HG03108 (cell line): ENCODE data around the gene ITGA6.

Experiments used
- ATAC-seq: cut with Tn5 transposase; IDR thresholded peaks from one replicate; pipeline ENCODE4 v1.9.1; 2021; ENCODE audit warnings: moderate library complexity; ENCODE audit not compliant: unreplicated experiment

Gene ITGA6

DNA sequence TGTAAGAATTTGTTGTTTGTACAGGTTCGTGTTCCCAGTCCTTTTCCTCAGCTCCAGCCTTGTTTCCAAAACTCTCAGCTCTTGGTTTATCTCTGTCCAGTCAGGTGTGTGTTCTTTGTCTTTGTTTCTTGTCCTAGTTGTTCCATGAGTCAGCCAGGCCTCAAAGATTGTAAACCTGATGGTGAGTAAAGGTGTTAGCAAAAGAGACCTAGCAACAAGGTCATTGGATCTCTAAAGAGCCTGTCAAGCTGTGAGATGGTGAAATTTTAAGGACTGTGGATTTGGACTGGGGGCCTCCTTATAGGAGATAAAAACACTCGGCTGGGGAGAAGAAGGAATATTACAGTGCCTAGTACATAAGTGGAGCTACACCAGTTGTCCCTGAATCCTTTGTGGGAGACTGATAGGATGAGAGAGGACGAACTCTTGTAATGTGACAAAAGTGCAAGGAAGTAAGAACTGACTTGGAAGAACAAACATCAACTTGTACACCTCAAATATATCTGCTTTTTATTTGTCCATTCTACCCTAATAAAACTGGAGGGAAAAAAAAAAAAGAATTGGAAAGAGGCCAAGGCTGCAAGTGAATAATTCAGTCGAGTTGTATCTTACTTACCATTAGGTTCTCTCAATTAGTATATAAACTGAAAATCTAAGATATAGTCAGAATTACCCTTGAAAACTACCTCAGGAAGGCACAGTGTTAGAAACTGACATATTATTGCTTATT lies 37.2 kb downstream of the ITGA6 start:
- no peak for ATAC-seq

DNA sequence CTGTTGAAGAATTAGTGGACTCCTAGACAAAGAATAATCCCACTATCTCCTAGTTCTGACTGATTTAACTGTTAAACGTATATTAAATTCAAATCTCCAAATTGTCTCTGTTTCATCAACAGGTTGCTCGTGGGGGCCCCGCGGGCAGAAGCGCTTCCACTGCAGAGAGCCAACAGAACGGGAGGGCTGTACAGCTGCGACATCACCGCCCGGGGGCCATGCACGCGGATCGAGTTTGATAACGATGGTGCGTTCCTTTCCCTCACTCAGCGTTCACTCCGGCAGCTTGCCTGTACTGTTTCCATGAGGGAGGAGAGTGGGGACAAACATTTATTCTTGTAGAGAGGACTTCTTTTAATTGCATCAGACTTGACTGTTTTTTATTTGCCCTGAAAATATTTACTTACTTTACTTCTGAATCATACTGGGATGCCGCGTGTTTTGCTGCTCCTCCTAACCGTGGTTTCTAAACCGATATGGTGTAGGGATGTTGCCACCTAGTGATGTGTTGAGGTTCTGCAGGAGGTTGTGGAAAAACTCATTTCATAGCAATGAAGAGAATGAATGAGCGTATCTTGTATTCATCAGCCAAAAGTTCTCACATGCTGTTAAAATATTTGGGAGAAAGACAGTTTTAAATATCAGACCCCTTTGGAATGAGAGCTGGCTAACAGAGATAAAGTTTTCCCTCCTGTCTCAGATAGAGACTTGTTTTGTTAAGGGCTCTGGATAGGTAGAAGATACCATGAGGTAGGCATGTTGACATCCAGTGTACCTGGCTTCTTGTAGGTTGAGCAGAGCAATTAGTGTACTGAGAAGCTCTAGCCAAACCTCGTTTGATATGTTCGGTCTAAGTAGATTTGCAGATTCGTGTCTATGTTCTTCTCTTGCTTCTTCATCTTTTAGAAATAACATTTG lies 38.3 kb downstream of the ITGA6 start:
- ATAC-seq: no peak

DNA sequence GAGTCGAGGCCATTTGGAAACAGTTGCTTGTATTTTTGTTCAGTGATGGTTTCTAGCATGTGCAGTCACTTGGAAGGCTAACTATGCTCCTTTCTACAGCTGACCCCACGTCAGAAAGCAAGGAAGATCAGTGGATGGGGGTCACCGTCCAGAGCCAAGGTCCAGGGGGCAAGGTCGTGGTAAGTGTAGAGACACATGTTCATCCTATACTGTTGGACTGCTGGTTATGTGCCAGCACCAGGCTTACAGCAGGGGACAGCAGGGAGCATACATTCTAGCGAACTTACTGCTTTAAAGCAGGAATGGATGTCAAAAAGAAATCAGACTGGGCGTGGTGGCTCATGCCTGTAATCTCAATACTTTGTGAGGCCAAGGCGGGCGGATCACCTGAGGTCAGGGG lies 40.0 kb downstream of the ITGA6 start:
- ATAC-seq: no peak

DNA sequence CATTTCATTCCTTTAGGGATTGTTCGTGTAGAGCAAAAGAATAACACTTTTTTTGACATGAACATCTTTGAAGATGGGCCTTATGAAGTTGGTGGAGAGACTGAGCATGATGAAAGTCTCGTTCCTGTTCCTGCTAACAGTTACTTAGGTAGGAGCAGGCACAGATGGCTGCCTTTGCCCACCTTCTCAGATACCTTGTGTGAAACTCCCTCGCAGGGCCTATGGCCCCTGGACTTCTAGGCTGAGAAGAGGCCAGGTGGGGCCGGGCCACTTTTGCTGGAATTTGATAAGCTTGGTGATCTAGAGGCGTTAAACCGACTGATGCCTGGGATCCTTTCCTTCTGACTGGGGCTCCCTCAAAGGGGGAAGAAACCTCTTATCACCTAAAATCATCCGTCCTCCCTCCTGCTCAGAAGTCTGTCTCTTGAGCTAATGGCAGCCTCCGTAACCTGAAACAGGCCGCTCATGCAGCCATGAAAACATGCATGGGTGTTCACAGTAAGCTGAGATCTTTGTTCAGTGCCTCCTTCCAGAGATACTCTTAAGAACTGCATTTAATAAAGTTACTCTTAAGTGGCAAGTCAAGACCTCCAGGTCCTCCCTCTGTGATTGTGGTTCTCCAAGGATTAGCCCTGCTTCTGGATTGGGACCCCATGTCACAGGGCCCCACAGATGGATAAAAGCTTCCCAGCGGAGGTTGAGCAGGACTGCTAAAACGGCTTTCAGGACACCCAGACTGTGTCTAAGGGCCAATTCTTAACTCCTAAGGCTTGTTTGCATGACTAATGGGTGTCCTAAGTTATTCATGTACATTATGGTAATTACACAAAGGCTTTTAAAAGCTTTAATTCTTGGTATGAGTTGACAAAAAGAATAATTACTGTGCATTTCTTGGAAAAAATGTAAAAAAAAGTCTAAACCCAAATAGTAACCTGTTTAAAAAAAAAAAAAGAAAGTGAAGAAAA lies 43.9 kb downstream of the ITGA6 start:
- no peak for ATAC-seq

DNA sequence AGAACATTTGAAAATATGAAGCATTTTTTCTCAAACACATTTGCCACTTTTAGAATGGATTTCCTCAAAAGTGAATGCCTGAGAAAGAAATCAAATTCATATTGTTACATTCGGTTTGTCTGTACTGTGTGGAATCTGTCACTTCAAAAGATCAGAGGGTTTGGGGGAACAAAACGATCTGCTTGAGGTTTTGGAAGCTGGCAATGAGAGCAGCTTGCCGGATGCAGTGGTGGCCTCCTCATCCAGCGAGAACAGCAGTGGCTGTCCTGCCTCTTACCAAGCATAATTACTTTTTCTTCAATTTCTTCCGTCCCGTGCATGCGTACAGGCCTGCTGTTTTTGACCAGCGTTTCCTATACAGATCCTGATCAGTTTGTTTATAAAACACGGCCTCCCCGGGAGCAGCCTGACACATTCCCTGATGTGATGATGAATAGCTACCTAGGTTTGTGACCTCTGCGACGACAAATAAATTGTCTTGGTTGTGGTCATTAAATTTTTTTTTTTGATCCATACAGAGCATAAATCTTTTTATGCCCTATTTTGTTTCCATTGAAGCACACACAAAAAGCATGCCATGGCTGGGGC lies 45.2 kb downstream of the ITGA6 start:
- ATAC-seq: no peak

DNA sequence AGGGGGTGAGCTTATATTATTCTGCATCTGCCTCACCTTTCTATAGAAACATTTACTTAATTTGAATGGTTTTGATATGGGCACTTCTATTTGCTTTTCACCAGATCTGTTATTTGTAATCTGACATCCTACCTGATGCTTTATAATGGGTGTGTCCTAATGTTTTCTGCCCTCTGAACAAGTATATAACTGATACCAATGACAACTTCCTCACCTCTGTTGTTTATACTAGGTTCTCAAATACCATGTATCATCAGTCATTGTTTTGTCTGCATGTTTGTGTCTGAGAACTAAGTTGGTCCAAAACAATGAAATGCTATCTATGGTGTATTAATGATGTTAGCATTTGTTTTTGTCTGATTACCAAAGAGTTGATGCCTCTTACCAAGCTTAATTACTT lies 45.8 kb downstream of the ITGA6 start:
- no peak for ATAC-seq

DNA sequence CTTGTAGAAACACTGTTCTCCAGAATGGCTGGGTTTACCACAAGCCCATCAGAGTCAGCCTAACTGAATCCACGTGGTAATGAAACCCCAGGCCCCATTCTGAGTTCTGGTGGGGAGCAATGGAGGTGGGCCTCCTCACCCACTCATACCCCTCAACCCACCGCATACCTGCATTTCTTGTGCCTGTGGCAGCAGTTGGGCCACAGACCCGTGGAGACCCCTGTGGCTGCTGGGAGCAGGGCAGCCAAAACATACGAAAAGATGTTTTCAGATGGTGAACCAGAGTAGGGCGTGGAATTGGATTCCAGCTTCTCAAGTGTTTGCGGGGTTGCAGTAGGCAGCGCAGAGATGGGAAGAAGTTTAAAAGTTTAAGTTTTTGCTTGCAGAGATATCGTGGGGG lies 51.0 kb downstream of the ITGA6 start:
- no peak for ATAC-seq

DNA sequence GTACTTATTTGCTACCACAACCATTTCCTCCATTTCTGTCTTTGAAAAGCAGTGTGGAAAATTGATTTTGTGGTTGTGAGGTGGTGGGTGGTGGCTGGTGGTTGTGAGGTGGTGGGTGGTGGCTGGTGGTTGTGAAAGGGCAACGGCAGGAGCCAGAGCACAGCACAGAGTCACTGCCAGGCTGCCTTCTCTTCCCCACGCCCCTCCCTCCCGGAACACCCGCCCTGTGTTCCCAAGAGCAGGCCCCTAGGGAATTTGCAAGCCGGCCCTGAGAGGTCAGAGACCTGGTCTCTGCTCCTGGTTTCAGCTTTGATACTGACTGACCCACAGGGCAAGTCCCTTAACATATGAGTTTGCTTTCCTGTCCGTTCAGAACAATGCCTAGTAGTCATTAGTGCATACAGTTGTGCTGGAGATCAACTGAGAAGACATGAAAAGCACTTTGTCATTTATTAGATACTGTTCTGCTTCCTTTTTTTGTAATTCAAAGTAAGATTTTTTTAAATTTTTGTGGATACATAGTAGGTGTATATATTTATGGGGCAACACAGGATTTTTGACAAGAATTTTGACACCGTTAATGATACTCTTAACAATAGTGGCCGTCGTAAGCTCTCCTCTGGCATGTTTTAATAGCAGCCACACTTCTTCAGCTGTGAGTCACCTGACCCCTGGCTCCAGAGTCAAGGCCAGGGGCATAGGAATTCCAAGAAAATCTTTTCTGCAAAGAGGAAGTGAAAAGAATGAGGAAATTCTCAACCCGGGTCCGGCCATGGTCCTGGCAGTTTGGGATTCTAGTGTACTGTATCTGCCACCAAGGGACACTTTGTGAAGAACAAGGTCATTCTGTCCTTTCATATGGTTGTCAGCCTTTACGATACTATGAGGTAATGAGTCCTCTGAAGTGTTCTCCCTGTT lies 53.2 kb downstream of the ITGA6 start:
- no peak for ATAC-seq

DNA sequence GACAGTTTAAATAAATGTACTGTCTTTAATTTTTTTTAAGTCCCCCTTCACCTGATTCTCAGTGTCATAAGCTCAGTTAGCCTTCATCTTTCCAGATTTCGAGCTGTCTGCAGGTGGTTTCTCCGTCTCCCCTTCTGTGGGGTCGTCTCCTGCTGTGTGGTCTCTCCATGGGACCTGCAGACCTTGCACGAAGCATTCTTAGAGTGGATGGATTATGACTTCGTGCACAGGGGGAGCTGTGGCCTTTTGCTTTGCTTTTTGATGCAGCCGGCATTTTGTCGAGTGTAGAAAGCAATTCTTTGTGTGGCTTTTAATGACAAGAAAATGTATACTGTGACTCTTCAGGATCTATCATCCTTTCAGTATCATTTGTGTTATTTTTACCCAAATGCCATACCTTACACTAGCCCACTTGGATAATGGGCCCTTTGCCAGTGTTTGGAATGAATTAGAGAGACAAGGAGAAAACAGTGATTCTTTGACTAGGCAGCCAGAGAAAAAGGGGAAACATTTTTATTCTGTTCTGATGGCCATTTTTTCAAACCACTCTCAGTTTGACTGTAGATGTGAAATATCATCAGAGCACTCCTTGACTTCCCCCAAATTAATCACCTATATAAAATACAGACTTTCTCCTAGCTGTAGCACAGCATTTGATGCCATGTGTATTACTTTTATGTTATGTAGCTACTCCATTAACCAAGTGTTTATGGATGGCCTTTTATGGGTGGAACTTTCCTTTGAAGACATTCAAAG lies 54.3 kb downstream of the ITGA6 start:
- no peak for ATAC-seq

DNA sequence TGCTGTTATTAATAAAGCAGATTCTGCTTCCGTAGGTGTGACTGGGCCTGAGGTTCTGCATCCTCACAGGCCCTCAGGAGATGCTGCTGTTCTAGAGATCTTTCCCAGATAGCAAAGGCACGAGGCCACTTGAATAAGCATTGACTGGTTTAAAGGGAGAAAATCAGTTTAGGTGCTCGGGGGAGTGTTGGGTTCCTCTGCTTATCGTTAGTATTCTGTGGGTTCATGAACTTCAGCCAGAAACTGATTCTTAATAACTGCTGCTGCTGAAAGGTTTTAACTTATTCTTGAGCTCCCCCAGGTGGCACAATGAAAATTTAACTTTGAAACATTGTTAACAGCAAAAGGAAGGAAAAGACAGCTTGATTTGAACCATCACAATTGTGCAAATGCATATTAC lies 56.9 kb downstream of the ITGA6 start:
- ATAC-seq: no peak

DNA sequence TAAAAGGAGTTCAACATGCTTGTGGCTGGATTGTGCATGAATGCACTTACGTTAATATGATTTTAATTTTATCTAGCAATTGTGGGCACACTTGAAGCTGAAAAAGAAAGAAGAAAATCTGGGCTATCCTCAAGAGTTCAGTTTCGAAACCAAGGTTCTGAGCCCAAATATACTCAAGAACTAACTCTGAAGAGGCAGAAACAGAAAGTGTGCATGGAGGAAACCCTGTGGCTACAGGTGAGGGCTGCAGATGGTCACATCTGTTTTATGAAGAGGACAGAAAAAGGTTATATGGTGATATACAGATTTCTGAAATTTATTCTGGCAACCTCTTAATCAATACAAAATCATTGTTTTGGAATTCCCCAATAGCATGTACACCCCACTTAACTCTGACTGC lies 57.3 kb downstream of the ITGA6 start:
- ATAC-seq: no peak

DNA sequence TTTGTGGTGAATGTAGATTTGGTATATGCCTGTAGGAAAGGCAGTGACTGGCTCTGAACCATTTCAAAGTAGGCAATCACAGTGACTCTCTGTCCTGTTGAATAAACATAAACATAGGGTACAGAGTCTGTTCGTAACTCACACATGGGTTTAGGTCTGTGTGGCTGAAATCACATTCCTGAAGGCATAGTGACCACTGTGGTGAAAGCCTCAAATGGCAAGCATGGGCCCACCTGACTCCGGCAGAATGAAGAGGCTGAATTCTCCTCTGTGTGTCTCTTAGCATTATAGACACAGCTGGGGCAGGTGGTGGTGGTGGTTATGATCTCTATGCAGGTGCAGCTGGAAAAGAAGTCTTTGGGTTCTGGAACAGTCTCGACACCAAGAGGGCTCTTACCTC lies 61.2 kb downstream of the ITGA6 start:
- ATAC-seq: no peak

DNA sequence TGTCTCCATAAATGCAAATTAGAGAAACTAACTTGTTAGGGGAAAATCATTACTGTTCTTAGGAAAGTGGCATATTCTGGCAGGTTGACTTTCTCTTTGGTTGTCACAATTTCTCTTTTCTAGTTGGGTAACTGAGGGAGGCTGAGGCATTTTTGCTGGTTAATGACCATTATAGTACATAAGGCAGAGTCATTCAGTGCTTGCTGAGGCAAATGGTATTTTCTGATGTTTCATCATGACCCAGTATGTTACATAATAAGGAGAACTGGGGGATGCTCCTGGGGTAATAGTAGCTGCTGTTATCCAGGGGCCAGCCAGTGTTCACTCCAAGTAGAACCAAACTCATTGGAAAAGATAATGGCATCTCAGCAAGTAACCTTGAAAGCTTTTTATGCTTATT lies 62.3 kb downstream of the ITGA6 start:
- ATAC-seq: no peak

DNA sequence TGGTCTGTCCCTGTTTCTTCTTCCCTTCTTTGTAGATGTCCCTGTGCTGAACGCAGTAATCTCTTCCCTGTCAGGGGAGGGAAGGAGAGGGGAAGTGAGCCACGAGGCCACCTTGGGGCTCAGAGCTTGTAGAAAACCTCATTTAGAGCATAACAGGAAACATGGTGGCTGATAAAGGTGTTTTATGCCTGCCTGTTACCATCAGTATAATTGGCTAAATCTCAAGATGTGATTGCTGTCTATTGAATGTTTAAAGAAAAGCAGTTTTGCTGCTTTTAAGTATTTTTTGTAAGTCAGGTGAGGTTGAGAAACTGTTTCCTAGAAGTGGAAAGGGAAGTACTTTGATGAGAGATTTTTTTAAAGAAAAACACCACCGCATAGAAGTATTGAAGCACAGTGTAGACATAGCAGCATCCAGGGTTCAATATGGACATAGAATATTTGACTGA lies 68.8 kb downstream of the ITGA6 start:
- no peak for ATAC-seq

DNA sequence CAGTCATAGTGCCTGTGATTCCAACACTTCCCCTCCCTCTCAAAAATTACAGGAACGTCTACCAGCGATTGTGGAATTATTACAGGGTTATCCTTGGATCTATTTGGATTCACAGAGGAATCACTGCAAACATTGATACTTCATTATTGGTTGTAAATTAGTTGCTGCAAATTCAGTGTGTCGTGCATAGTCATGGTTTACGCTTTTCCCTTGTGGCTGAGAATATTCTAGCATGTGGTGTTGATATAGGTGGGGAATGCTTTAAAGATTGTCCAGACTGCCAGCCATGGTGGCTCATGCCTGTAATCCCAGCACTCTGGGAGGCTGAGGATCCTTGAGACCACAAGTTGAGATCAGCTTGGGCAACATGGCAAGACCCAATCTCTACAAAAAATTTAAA lies 79.8 kb downstream of the ITGA6 start:
- ATAC-seq: no peak

DNA sequence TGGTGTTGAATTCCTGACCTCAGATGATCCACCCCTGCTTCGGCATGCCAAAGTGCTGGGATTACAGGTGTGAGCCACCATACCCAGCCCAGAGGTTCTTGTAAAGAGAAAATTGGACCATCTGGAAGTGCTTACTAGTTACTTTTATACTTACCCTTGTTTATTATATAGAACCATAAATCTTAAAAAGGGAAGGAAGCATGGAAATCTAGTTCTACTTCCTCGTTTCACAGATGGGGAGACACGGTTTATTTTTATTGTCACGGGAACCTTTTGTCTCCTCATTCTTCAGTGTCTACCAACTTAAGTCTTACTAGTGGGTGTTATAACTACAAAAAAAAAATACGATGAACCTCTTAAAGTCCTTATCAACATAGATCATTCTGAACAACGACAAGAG lies 82.7 kb downstream of the ITGA6 start:
- ATAC-seq: no peak

DNA sequence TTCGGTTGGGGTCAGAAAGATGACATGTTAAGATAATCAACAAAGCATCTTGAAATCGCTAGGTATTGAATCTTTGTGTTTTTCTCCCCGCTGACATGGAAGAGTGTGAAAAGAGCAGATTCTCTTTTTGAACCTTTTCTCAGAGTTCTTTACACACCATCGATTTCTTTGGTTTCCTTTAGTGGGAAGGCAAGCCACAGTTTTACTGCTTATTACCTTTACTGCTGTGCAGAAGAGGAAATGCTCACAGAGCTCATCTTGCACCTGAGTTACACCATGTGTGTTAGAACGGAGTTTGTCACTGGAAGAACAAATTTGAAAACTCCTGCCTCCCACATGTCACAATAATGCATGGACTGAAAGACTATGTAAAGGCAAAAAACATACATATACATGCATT lies 83.2 kb downstream of the ITGA6 start:
- no peak for ATAC-seq

DNA sequence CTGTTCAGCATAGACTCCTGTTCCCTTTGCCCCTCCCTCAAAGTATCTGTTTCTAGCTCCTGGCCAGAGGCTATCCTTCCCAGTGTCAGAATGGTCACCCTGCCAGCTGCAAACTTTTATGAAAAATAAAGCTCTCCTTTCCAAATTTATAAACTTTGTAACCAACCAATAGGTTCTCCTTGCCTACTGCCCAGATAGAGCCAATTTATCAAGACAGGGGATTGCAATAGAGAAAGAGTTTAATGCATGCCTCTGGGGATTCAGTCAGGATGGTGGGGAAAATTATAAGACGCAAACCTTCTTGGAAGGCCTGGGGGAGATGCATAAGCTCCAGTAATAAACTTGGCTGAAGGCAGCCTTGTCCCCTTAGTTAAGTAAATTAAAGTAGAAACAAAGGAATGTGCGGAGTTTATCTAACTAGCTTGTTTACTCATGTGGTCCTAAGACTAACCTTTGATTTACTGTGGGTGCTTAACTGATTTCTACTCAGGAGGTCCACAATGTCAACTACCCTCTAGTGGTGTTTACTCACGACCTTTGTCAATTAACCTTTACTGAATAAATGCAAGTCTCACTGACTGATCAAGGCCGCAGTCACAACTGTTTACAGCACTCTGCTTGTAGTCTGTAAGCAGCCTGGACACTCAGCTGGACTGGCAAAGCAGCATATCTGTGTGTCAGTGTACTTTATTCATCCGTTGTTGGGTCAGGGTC lies 85.6 kb downstream of the ITGA6 start:
- no peak for ATAC-seq
